GM19467 (cell line): ENCODE measurements around the gene FBLN2.

Experiments used
- ATAC-seq: cut with Tn5 transposase; IDR thresholded peaks from one replicate; pipeline ENCODE4 v1.9.1; 2021; ENCODE audit warnings: mild to moderate bottlenecking, moderate library complexity; ENCODE audit not compliant: unreplicated experiment

FBLN2 gene

DNA sequence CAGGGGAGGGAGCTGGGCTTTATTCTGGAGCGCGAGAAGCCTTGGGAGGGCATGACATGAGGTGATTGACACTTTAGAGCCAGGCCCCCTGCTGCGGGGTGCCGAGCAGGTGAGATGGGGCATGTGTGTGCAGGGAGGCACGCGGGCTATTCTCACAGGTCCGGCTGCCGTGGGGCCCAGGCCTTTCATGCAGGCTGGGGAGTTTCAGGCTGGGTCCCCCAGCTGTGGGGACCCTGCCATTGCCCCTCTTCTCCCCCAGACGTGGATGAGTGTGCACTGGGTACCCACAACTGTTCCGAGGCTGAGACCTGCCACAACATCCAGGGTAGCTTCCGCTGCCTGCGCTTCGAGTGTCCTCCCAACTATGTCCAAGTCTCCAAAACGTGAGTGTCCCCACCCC is 87.3 kb downstream of the FBLN2 start:
- ATAC-seq = no peak

DNA sequence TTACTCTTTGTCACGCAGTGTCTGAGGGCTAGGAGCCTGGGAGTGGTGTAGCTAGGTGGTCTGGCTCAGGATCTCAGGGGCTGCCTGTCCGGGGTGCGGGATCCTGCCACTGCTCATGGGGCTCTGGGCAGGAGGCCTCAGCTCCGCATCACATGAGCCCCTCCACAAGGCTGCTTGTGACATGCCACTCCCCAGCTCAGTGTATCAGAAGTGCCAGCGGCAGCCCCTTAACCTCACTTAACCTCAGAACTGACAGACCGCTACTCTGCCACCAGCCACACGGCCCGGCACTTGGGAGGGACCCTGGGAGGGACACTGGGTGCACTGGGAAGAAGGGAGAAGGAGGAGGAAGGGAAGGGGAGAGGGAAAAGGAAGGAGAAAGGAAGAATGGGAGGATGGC is 87.9 kb downstream of the FBLN2 start:
- ATAC-seq = no peak

DNA sequence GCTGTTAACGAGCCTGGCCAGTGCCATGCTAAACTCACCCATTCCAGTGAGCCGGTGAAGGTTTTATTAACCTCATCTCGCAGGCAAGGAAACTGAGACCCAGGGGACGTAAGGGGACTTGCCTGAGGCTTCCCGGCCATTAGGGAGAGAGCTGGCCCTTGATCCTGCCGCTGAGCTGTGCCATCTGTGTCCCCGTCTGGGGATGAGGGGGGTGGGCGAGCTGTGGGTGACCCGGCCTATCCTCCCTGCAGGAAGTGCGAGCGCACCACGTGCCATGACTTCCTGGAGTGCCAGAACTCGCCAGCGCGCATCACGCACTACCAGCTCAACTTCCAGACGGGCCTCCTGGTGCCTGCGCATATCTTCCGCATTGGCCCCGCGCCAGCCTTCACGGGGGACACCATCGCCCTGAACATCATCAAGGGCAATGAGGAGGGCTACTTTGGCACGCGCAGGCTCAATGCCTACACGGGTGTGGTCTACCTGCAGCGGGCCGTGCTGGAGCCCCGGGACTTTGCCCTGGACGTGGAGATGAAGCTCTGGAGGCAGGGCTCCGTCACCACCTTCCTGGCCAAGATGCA is 88.5 kb downstream of the FBLN2 start:
- no peak for ATAC-seq

- ATAC-seq = no peak
Measured at GRCh38 chr3:13637953-13638352, 89.0 kb downstream of the FBLN2 start.

DNA sequence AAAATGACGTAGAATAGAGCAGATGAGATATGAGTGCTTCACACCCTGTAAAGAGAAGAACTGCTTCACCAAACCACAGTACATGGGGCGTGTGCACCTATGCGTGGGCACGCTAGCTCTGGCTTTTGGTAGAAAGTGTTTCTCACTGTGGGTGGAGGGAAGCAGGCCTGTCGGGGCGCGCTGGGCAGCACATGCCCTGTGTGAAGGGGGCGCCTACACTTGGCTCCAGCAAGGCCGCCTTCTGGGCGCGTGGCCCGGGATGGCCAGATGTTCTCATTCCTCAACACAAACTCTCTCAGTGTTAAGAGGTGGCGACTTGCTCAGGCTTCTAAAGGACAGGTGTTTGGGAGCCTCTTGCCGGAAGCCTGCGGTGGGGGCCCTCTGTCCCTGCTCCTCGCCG is 90.0 kb downstream of the FBLN2 start:
- no peak for ATAC-seq

GRCh38 chr3:13642597-13642996 is 93.7 kb downstream of the FBLN2 start:
- ATAC-seq = no peak

- no peak for ATAC-seq
Measured at GRCh38 chr3:13644341-13645117, 95.6 kb downstream of the FBLN2 start.

- ATAC-seq = no peak
Measured at GRCh38 chr3:13645801-13646637, 97.1 kb downstream of the FBLN2 start.

DNA sequence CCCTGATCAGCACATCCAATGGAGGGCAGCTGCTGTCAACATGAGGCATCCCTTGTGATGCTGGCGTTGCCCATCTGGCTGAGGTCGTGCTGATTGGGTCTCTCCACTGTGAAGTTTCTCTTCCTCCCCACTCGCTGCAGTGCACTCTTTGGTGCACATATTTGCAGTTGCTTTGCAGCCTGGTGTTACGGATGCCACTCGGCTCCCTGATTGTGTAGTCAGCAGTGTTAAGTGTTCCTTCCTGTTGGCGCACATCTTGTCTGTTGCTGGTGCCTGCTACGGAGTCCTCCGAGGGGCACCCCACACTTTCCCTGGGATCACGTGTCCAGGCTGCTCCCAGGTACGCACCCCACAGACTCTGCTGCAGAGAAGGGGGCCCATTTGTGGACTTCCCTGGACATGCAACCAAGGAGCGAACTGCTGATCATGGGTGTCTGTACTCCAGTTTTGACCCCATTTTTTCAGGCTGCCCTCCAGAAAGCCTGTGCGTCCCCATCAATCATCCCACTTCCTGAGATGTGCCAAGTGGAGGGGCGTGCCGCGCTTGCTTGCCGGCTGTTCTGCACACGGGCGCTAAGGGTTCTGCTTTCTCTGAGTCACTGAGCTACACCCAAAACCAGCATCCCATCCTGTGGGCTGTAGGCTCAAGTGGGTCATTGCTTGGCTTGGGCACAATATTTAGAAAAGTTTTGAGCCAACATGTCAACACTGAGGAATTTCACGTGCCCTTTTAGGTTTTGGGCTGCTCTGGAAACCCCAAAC is 98.6 kb downstream of the FBLN2 start:
- no peak for ATAC-seq

- ATAC-seq = no peak
Measured at GRCh38 chr3:13648060-13649001, 99.4 kb downstream of the FBLN2 start.

DNA sequence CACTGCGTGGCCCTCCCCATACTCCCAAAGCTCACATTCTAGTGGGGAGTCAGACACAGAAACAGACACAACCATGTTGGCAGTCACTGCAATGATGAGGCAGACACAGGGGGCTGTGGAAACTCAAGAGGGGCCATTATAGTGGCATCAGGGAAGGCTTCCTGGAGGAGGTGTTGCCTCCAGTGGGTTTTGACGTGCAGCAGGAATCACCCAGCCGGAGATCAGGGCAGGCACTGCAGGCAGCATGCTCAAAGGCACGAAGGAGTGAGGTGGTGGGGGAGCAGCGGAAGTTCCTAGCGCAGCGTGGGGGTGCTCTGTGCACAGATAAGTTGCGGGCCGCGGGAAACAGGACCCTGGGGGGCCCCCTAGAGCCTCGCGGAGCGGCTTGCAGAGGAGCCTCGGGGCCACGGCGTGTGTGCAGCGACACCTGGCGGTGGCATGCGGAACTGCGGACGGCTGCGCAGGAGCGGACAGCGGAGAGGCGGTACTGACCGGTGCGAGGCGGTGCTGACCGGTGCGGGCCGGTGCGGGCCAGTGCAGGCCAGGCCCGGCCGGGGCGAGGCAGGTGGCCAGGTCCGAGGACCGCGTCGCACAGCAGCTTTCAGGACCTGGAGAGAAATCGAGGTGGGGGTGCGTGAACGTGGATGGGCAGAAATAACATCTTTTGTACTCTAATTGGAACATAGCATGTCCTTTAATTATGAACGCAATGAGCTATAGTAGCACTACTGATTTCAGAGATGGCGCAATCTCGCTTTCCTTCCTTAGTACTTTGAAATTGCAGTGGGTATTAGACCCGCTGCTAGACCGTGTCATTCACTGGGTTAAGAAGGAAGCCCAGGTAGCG is 101.5 kb downstream of the FBLN2 start:
- ATAC-seq = peak; percentile 50

- no peak for ATAC-seq
Measured at GRCh38 chr3:13651057-13651400, 102.1 kb downstream of the FBLN2 start.

DNA sequence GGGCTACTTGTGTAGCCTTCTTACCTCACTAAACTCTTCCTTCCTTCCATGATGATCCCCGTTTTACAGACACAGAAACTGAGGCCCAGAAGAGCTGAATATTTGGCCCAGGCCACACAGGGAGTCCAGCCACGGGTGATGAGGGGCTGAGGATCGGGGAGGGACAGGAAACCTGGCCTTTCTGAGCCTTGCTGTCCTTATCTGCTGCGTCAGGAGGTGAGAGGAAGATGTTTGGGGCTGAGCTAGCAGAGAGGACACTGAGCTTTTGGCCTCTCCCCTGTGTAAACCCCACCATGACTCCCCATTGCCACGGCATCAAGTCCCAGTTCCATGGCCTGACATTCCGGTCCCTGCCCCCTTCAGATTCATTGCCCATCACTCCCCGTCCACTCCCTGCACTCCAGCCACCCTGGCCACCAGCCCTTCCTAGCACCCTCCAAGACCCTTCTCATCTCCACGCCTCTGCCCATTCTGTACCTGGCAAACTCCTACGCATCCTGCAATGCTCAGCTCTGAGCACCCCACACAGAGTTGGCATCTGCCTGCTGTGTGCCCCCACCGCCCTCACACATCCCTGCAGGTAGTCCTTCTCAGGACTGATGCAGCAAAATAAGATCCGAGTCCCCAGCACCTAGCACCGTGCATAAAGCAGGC is 103.0 kb downstream of the FBLN2 start:
- no peak for ATAC-seq

DNA sequence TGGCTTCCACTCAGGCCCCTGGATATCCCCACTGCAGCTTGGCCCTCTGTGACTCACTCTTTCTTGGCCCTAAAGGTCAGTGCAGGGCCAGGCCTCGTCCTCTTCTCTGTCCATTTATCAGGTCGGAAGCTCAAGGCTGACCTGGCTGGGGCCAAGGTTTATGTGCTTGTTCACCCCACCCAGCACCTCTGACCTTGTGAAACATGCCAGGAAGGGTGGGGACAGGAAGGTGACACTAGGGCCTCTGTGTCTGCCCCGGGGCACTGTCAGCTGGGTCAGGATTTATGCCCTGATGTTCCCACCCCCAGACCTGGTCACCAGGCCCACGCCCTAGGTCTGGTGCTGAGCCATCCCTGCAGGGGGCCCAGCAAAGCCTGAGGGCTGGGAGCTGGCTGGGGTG is 103.8 kb downstream of the FBLN2 start:
- no peak for ATAC-seq

DNA sequence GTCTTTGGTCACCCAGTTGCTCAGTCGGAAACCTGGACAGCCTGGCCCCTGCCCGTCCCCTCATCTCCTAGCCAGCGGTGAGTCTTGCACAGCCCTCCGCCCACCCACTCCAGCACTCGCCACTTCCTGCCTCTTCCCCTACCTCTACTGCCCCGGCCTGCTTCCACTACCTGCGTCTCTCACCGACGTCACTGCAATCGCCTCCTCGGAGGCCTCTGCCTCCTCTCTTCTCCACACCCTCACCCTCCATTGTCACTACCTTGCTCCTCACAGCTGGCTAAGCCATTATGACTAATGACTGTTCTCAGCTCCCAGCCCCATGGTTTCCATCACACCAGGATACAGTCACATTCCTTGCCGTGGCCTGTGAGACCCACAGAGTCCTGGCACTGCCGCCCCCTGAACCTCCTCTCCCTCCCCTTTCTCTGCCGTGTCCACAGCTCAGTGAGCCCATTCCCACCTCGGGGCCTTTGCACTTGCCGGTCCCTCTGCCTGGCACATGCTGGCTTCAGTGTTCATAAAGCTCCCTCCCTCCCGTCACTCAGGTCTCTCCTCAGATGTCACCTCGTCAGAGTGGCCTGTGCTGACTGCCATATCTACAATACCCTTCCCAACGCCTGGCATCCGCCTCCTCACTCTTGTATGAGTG is 104.8 kb downstream of the FBLN2 start:
- no peak for ATAC-seq

DNA sequence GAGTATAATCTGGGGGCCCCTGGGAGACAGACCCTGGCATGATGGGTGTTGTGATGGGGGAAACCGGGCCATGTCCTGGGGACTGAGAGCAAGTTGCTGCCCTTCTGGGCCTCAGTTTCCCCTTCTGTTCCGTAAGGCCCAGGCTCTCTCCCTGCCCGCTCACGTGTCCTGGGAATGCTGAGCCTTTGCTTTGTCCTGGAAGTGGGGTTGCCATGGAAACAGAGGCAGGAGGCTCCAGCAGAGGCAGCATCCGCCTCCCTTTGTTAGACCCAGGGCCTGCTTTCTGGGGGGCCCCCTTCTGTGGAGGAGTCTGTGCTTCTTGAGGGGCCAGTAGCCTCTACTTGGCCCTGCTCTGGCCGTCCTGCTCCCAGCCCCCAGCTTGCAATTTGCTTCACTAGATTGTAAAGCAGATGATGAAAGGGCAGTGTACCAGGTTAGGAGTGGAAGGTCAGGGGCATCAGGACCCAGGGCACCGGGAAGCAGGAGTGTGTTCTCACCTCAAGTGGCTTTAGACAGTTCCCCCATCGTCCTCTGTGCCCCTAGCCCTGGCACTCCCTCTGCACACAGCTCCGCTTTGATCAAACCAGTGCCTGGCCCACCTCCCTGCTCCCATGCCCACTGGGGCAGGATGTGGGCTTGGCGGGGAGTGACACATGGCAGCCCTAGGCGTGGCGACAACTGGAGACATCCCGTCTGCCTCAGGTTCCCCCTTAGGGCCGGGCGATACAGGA is 105.6 kb downstream of the FBLN2 start:
- no peak for ATAC-seq

DNA sequence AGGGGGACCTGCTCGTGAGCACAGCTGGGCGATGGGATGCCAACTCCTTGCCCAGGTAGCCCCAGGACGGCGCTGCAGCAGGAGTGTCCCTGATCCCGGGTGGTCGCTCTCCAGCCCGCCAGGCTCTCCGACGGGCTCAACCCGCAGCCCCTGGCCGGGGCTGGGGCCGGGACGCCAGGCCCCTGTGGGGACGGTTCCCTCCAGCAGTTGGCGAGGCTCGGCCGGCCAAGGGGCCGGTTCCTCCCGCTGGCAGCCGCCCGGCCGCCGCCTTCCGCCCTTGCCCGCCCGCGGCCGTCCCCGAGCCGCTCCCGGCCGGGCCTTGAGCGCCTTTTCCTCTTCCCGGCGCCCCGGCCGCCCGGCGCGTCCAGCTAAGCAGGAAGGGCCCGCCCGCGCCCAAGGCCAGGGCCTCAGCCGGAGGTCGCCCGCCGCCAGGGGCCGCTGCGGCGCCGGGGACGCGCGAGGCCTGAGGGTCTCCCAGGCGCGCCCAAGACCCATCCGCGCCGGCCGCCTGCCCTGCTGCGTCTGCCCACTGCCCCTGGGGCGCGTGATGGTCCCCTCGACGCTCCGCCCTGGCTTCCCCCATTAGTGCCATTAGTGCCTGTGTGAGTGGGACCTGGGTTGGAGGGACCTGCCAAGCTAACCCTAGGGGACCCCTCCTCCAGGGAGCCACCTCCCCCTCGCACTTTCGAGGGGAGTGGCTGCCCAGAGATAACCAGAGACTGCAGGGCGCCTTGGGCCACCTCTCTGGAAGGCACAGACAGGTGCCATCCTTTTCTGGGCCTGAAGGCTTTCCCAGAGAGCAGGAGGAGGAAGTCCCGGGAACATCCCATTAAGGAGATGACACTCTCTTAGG is 106.4 kb downstream of the FBLN2 start:
- no peak for ATAC-seq
